NCI-H82 treated with DMSO at 0.1 percent for 48 hours (cell line): Measurements from ENCODE around the gene CLIP3.
"Not testable (repeated sequence)": the region's sequence is repeated elsewhere in the genome, so short reads cannot be mapped to it uniquely, and the experiment has no call there.

Experiments
- DNase-seq: peaks from one replicate; lab custom pipeline; 2025; ENCODE audit not compliant: unreplicated experiment; lab: John Stamatoyannopoulos, UW

Gene CLIP3, protein sequence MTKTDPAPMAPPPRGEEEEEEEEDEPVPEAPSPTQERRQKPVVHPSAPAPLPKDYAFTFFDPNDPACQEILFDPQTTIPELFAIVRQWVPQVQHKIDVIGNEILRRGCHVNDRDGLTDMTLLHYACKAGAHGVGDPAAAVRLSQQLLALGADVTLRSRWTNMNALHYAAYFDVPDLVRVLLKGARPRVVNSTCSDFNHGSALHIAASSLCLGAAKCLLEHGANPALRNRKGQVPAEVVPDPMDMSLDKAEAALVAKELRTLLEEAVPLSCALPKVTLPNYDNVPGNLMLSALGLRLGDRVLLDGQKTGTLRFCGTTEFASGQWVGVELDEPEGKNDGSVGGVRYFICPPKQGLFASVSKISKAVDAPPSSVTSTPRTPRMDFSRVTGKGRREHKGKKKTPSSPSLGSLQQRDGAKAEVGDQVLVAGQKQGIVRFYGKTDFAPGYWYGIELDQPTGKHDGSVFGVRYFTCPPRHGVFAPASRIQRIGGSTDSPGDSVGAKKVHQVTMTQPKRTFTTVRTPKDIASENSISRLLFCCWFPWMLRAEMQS

DNA sequence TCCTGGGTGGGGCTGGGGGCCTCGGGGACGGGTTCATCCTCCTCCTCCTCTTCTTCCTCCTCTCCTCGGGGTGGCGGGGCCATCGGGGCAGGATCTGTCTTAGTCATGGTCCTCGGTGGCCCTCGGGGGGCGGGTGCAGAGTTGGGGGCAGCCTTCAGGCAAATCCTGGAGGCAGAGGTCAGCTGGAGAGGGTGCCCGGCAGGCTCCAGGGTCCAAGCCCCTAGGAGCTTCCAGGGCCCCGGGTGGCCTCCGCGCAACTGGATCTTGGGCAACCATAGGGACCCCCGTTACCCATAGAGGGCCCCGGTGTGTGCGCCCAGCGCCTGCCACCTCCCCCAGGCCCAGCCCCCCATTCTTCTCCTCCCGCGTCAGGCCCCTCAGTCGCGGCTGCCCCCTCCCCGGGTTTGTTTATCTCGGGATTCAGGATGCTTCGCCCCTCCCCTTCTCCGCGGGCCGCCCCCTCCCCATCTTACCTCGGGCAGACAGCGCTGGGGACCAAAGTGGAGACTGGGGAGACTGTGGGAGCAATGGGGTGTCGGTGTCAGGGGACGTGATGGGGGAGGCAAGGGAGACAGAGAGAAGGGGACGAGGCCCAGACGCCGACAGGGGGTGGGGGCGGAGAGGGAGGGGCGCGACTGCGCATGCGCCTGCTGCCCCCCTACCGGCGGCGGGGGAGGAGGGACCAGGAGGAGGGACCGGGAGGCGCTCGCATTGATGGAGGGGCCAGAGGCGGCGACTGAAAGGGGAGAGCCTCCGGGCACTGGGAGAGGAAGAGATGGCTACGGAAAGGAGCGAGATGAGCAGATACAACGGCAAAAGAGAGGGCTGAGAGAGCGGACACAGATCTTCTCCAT is at the start of gene CLIP3:
CLIP3 (minus strand) TSS at position 623 of the 854 bp plus-strand sequence; CDS start at position 107, 516 bp downstream.
- DNase-seq: peak; percentile 46

DNA sequence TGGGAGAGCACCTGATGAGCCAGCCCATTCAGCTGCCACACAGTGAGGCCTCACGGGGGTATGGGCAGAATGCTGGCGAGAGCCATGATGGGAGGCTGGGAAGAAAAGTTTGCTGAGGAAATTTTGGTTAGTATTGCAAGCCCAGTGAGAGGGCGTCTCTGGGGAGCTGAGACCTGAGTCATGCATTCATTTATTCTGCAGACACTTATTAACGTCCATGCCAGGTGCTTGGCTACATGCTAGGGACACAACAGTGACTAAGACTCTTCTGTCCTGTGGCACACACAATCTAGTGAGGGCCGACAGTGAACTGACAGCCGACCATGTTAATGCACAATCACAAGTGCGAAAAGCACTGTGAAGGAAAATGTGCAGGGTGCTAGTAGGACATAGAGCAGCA is 49.2 kb upstream of the CLIP3 start:
- no peak for DNase-seq

- no peak for DNase-seq
Measured at GRCh38 chr19:36081385-36081784, 48.7 kb upstream of the CLIP3 start.

GRCh38 chr19:36079389-36079945 is 46.8 kb upstream of the CLIP3 start:
- no peak for DNase-seq

- no peak for DNase-seq
Measured at GRCh38 chr19:36073121-36073876, 40.6 kb upstream of the CLIP3 start.

DNA sequence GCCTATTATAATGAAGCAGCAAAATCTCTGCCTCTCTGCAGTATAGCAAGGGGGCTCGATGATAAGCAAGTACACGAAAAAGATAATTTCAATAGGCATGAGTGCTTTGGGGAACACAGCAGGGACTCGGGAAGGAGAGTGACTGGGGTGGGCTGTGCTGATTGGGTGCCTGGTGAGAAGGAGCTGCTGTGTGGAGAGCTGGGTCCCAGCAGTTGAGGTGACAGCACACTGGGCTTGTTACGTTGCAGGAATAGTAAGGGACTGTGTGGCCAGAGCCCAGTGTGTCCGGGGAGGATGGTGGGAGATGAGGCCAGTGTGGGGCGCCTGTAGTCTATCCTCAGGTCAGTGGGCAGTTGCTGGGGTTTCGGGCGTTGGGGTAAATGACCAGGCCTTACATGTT is 39.4 kb upstream of the CLIP3 start:
- DNase-seq: no peak

GRCh38 chr19:36068810-36069499 is 36.3 kb upstream of the CLIP3 start:
- not testable (repeated sequence) for DNase-seq

- no peak for DNase-seq
Measured at GRCh38 chr19:36067681-36068080, 35.0 kb upstream of the CLIP3 start.

DNA sequence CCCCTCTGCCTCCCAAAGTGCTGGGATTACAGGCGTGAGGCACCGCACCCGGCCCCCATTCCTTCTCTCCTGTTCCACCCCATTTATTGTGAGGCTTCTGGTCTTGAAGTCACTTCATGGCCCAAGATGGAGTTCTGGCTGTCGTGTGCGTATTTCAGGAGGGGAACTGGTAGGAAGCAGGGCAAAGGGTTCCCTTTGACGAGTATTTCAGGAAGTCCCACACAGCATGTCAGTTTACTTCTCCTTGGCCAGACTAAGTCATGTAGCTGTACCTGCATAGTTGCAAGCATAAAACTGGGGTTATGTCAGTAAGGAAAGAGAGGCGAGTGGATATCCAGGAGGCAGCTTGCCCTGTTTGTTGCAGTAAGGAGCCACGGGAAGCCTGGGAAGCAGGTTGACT is 32.2 kb upstream of the CLIP3 start:
- no peak for DNase-seq

GRCh38 chr19:36061367-36061766 is 28.7 kb upstream of the CLIP3 start:
- no peak for DNase-seq

DNA sequence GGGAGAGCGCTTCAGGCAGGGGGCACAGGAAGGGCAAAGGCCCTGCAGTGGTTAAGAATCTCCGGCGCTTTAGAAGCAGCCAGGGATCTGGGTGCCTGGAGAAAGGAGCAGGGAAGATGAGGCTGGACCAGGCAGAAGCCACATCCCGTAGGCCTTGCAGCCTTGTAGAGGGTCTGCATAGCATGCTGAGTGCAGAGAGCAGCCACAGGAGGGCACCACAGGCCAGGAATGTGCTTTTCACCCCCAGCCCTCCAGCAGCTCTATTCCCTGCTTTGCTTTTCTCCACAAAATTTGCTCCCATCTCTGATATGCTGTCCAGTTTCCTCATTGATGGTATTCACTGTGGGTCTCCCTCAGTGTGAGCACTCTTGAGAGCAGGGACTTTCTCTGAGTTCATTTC is 27.8 kb upstream of the CLIP3 start:
- DNase-seq: no peak

DNA sequence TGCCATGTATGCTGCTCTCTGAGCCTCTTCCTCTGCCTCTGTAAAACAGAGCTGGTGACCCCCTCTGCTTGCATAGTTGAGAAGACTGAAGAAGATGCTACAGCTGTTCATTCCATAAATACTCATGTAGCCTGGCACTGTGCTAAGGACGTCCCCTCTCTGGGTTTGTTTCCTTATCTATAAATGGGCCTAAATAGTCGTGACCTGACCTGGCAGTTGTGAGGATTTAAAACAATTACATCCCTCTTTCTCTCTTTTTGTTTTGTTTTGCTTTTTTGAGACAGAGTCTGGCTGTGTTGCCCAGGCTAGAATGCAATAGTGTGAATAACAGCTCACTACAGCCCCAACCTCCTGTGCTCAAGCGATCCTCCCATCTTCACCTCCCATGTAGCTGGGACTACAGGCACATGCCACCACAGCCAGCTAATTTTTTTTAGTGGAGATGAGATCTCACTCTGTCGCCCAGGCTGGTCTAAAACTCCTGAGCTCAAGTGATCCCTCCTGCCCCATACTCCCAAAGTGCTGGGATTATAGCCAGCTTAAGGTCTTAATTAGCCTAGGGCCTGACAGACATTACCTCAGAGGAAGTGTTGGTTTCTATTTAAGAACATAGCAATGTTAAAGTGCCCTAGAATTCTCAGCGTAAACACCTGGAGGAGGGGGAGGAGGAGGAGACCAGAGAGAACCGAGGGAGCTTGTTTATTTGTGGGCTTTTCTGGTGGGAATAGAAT is 26.7 kb upstream of the CLIP3 start:
- peak; percentile 79 for DNase-seq

DNA sequence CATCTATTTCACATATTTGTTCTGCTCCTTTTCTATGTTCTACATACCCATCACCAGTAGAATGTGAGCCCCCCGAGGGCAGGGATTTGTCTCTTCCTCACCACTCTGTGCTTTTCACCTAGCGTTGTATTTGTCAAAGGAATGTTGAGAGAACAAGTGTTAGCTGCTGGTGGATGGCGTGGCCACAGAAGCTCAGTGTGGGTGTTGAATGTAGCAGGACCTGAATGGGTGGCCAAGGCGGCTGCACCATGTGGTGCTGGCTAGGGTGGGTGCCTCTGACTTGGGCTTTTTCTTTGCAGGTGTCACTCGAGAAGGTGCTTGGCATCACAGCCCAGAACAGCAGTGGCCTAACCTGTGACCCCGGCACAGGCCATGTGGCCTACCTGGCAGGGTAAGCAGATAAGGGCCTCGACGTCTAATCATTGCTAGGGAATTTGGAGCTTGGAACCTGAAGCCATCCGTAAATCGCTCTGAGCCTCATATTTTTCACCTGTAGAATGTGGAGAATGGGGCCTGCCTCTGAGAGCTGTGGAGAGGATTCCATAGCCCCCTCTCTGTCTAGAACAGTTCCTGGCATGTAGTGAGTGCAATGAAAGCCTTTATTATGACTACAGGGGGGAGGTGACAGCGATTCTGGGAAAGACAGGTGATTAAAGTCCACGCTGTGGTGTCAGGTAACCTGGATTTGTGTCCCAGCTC is 26.0 kb upstream of the CLIP3 start:
- DNase-seq: no peak

- peak; percentile 96 for DNase-seq
Measured at GRCh38 chr19:36054733-36055686, 22.3 kb upstream of the CLIP3 start, which contains the start of gene WDR62. WDR62 (plus strand) TSS chr19:36054897; CDS start chr19:36054972, 75 bp downstream.

- DNase-seq: peak; percentile 96
Measured at GRCh38 chr19:36054119-36054732, 21.6 kb upstream of the CLIP3 start, which contains the start of gene THAP8. THAP8 (minus strand) TSS chr19:36054285; CDS start chr19:36054217, 68 bp downstream.

DNA sequence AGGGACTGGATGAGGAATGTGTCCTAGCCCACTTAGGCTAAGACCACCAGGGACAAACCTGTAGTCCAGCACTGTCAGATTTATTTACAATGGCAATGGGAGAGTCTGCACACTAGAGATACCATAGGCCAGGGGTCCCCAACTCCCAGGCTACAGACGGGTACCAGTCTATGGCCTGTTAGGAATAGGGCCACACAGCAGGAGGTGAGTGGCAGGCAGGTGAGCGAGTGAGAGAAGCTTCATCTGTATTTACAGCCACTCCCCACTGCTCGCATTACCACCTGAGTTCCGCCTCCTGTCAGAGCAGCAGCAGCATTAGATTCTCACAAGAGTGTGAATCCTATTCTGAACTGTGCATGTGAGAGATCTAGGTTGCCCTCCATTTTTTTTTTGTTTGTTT is 19.0 kb upstream of the CLIP3 start:
- no peak for DNase-seq

DNA sequence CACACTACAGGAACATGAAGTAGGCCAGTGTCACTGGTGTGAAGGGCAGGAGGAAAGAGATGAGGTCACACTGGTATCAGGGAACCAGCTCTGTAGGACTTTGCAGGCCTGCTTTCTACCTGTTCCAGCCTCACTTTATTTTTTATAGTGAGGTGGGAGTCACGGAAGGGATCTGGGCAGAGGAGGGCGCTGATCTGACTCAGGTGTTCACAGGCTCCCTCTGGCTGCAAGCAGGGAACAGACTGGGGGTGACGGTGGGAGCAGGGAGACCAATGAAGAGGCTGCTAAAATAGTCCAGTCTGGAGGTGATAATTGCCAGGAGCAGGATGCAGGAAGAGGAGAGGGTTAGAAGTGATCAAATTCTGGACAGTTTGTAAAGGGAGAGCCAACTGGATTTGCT is 18.6 kb upstream of the CLIP3 start:
- no peak for DNase-seq
